WERI-Rb-1 (cell line): ENCODE results near the gene SETDB2.

Experiments used
- DNase-seq: peaks from one replicate; pipeline ENCODE4 v3.0.0-alpha.2; 2020
- H3K27ac ChIP-seq: fragments of 250-450 bp; sonication (Bioruptor Pico); 2 replicates; pipeline ENCODE4 v1.5.1; 2020; ENCODE audit warnings: mild to moderate bottlenecking, moderate library complexity
- H3K27me3 ChIP-seq: fragments of 250-450 bp; sonication (Bioruptor Pico); 2 replicates; pipeline ENCODE4 v1.5.1; 2021; ENCODE audit warnings: mild to moderate bottlenecking, low read depth, moderate library complexity; ENCODE audit not compliant: insufficient read depth, severe bottlenecking
- H3K36me3 ChIP-seq: fragments of 250-450 bp; sonication (Bioruptor Pico); 2 replicates; pipeline ENCODE4 v1.5.1; 2020; ENCODE audit warnings: mild to moderate bottlenecking, moderate library complexity
- H3K4me3 ChIP-seq: 2 replicates; pipeline ENCODE4 v1.5.1; 2011; ENCODE audit warnings: low read depth, mild to moderate bottlenecking, control low read depth, low read length
- H3K9me3 ChIP-seq: fragments of 250-450 bp; sonication (Bioruptor Pico); 2 replicates; pipeline ENCODE4 v1.5.1; 2021; ENCODE audit warnings: mild to moderate bottlenecking, moderate library complexity; ENCODE audit not compliant: severe bottlenecking
- CTCF ChIP-seq: IDR thresholded peaks from 2 replicates; pipeline ENCODE4 v1.5.1; 2011; ENCODE audit warnings: low read depth, mild to moderate bottlenecking, control low read depth, inconsistent platforms, low read length

Gene SETDB2

GRCh38 chr13:49443357-49443703 is 744 bp upstream of the SETDB2 start:
- TF ChIP-seq CTCF = no peak
- Histone ChIP-seq H3K27me3 (no peaks in the 10 kb centered on the region), H3K36me3 (no peaks in the 10 kb centered on the region), H3K9me3 (no peaks in the 10 kb centered on the region), H3K27ac (peak overlapping the region; percentile 87), H3K4me3 (peak overlapping the region; percentile 58)
- no peak for DNase-seq

- TF ChIP-seq CTCF = no peak
- H3K27me3 ChIP-seq = no peaks in the 10 kb centered on the region
- peak overlapping the region; percentile 58 for H3K4me3 ChIP-seq
- peak overlapping the region; percentile 75 for H3K27ac ChIP-seq
- DNase-seq = no peak
- no peaks in the 10 kb centered on the region for H3K9me3 ChIP-seq
- H3K36me3 ChIP-seq = no peaks in the 10 kb centered on the region
Measured at GRCh38 chr13:49444524-49445395, 686 bp downstream of the SETDB2 start.

- Histone ChIP-seq H3K36me3 (no peaks in the 10 kb centered on the region), H3K27ac (no peak overlapping the region), H3K4me3 (no peak overlapping the region), H3K9me3 (no peaks in the 10 kb centered on the region), H3K27me3 (no peaks in the 10 kb centered on the region)
- no peak for TF ChIP-seq CTCF
- DNase-seq = no peak
Measured at GRCh38 chr13:49446473-49446872, 2.4 kb downstream of the SETDB2 start.

- Histone ChIP-seq H3K36me3 (no peaks in the 10 kb centered on the region), H3K27ac (no peak overlapping the region), H3K9me3 (no peaks in the 10 kb centered on the region), H3K4me3 (no peak overlapping the region), H3K27me3 (no peaks in the 10 kb centered on the region)
- no peak for TF ChIP-seq CTCF
- no peak for DNase-seq
Measured at GRCh38 chr13:49448753-49449152, 4.7 kb downstream of the SETDB2 start.

GRCh38 chr13:49450105-49450819 is 6.2 kb downstream of the SETDB2 start:
- no peaks in the 10 kb centered on the region for H3K9me3 ChIP-seq
- TF ChIP-seq CTCF = no peak
- H3K36me3 ChIP-seq = no peaks in the 10 kb centered on the region
- no peak overlapping the region for H3K4me3 ChIP-seq
- H3K27me3 ChIP-seq = no peaks in the 10 kb centered on the region
- no peak for DNase-seq
- no peak overlapping the region for H3K27ac ChIP-seq
